K562 (cell line): ENCODE data around the gene PRPF38A. TPM values are rescaled to one million over a fixed set of nuclear protein-coding genes. Genes with fewer than 3 reads are reported as not detected.

Source experiments
- CBFA2T2 ChIP-seq: fragments of 450-650 bp; conservative IDR thresholded peaks from 2 replicates; pipeline ENCODE4 v1.6.1; 2017; ENCODE audit warnings: mild to moderate bottlenecking
- CGGBP1 ChIP-seq: fragments of 250-450 bp; sonication (Bioruptor Pico); IDR thresholded peaks from 2 replicates; pipeline ENCODE4 v1.9.0; 2021; ENCODE audit warnings: mild to moderate bottlenecking
- DLX4 ChIP-seq: fragments of 250-450 bp; sonication (Bioruptor Pico); IDR thresholded peaks from 2 replicates; pipeline ENCODE4 v1.6.1; 2021; ENCODE audit warnings: mild to moderate bottlenecking
- FOXA3 ChIP-seq, 2 experiments: fragments of 450-650 bp in 1 of 2; sonication (generic) in 1 of 2; formaldehyde crosslinking; IDR thresholded peaks in 1 of 2; conservative IDR thresholded peaks in 1 of 2; 2 replicates each; pipeline versions ENCODE4 v1.4.0 to v1.8.0; 2020 to 2022; ENCODE audit warnings: mild to moderate bottlenecking in 2 of 2, missing genetic modification reagents in 1 of 2
- HBP1 ChIP-seq: fragments of 450-650 bp; formaldehyde crosslinking; IDR thresholded peaks from 2 replicates; pipeline ENCODE4 v1.4.0; 2022; ENCODE audit warnings: missing genetic modification characterization
- NCOA4 ChIP-seq: fragments of 450-650 bp; IDR thresholded peaks from 2 replicates; pipeline ENCODE4 v1.6.1; 2018; ENCODE audit warnings: mild to moderate bottlenecking; ENCODE audit not compliant: partially characterized antibody
- NEUROD1 ChIP-seq: fragments of 150-350 bp; IDR thresholded peaks from 2 replicates; pipeline ENCODE4 v1.6.1; 2014; ENCODE audit warnings: borderline replicate concordance, low read length, low read depth; ENCODE audit not compliant: partially characterized antibody
- NUFIP1 ChIP-seq: fragments of 450-650 bp; IDR thresholded peaks from 2 replicates; pipeline ENCODE4 v1.6.1; 2018; ENCODE audit not compliant: partially characterized antibody
- RBM25 ChIP-seq: fragments of 200-400 bp; formaldehyde crosslinking; IDR thresholded peaks from 2 replicates; pipeline ENCODE4 v1.6.1; 2018; ENCODE audit warnings: low read length, low read depth, moderate library complexity; ENCODE audit not compliant: severe bottlenecking
- ZC3H4 ChIP-seq: sonication (generic); formaldehyde crosslinking; IDR thresholded peaks from 2 replicates; pipeline ENCODE4 v1.9.0; 2021; ENCODE audit warnings: missing genetic modification reagents, borderline replicate concordance
- ZNF12 ChIP-seq: sonication (generic); formaldehyde crosslinking; IDR thresholded peaks from 2 replicates; pipeline ENCODE4 v1.4.0; 2020; ENCODE audit warnings: mild to moderate bottlenecking, missing genetic modification reagents
- ZNF232 ChIP-seq: sonication (generic); formaldehyde crosslinking; IDR thresholded peaks from 2 replicates; pipeline ENCODE4 v1.8.0; 2022; ENCODE audit warnings: mild to moderate bottlenecking, missing genetic modification reagents
- ZNF407 ChIP-seq: fragments of 450-650 bp; IDR thresholded peaks from 2 replicates; pipeline ENCODE4 v1.6.1; 2016; ENCODE audit warnings: low read depth
- ZNF408 ChIP-seq: fragments of 250-450 bp; sonication (Bioruptor Pico); IDR thresholded peaks from 2 replicates; pipeline ENCODE4 v1.4.0; 2020; ENCODE audit warnings: low read depth, mild to moderate bottlenecking, moderate library complexity
- ZNF79 ChIP-seq: fragments of 250-450 bp; sonication (Bioruptor Pico); IDR thresholded peaks from 2 replicates; pipeline ENCODE4 v1.4.0; 2020; ENCODE audit warnings: low read depth, mild to moderate bottlenecking, moderate library complexity
- polyA plus RNA-seq, 8 experiments: library from polyadenylated mRNA; depleted of rRNA in 4 of 8; stranded (reverse) in 5 of 8; unstranded in 3 of 8; fragments of >200 nt; fragmentation: Nextera tagmentation in 2 of 8; fragmentation: Illumina TruSeq in 1 of 8; extraction: Ambion mirVana in 2 of 8; extraction: Trizol in 1 of 8; gene quantifications; 2 replicates each; pipeline versions ENCODE4 v1.2.1 to v1.2.3, GENCODE V29; 2011 to 2014; ENCODE audit warnings: inconsistent platforms in 1 of 8, missing spikeins in 1 of 8
- total RNA-seq, 7 experiments: library from RNA; depleted of rRNA in 6 of 7; stranded (reverse); fragments of >200 nt in 6 of 7; fragmentation: Illumina TruSeq in 2 of 7; extraction: Trizol in 2 of 7; gene quantifications; 2 replicates each; pipeline versions ENCODE4 v1.2.1 to v1.2.3, GENCODE V29; 2011 to 2021; ENCODE audit warnings: low replicate concordance in 1 of 7

Gene PRPF38A
- total and polyA plus RNA-seq, 9 of the 15 experiments (the other 6 are each of a cell fraction or from before 2014, with no cell fraction given): 53.6 to 198 (median 89.2) TPM

GRCh38 chr1:52403566-52404115 lies 761 bp upstream of the PRPF38A start (continued):
- TF ChIP-seq NEUROD1: no peak
- TF ChIP-seq CGGBP1 (CRISPR knock-in tag): no peak
- no peak for TF ChIP-seq RBM25
- TF ChIP-seq ZNF79 (CRISPR knock-in tag): no peak
- no peak for TF ChIP-seq ZNF12 (CRISPR knock-in tag)
- no peak for TF ChIP-seq CBFA2T2
- TF ChIP-seq NCOA4: no peak
- no peak; the same call in 1 of the 2 replicates for TF ChIP-seq ZNF232 (CRISPR knock-in tag)
- peak; percentile 74; the same call in 1 of the 2 replicates for TF ChIP-seq ZC3H4 (CRISPR knock-in tag)
- TF ChIP-seq FOXA3 (CRISPR knock-in tag; conservative IDR thresholded peaks at IDR 0.05 in 1 of 2, IDR thresholded peaks at IDR 0.05 in 1 of 2): no peak
- TF ChIP-seq HBP1 (CRISPR knock-in tag): no peak; the same call in 1 of the 2 replicates
- no peak for TF ChIP-seq ZNF407
- no peak for TF ChIP-seq DLX4 (CRISPR knock-in tag)
- TF ChIP-seq NUFIP1: no peak
- TF ChIP-seq ZNF408 (CRISPR knock-in tag): no peak
